SIG-M5 treated with dmso at 0.1 percent for 504 hours (cell line): ENCODE results near the gene HORMAD2.
"Not testable (repeated sequence)": the region's sequence is repeated elsewhere in the genome, so short reads cannot be mapped to it uniquely, and the experiment has no call there.

Source experiments
- DNase-seq: peaks from one replicate; lab custom pipeline; 2025; ENCODE audit not compliant: unreplicated experiment; lab: John Stamatoyannopoulos, UW

HORMAD2 gene

DNA sequence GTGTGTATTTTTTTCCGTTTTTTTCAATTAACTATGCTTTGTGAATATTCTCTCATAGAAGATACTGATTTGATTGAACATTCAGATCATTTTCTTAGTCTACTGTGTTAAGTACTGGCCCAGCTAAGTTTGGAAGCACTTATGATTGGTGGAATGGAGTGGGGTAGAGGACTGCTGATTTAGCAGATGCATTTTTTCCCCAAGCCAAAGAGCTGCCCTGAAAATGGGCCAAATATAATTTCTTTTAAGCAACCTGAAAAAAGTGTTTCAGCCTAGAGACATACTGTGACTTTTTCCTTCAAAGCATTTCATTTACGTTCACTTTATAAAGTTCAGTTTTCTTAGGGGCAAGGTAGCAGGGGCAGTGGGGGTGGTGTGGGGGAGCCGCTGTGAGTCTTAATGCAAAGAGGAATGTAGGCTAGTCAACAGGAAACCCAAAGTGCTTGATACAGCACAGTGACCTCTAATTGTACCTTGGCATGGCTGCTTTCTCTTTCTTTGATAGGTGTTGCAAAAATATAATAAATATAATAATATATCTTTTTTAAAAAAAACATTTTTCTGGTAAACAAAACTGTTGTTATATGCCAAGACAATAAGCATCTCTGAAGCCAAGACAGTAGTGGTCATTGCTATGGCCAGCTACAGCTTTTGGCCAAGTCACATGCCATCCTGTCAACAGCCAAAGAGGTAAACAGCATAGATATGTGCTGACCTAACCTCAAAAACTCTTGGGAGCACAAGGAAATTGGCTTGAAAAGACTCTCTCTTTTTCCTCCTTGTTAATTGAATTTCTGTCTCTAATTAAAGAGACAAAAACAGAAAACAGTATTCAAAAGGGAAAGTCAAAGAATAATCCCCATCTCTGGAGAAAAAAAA lies 107.5 kb downstream of the HORMAD2 start:
- no peak for DNase-seq

DNA sequence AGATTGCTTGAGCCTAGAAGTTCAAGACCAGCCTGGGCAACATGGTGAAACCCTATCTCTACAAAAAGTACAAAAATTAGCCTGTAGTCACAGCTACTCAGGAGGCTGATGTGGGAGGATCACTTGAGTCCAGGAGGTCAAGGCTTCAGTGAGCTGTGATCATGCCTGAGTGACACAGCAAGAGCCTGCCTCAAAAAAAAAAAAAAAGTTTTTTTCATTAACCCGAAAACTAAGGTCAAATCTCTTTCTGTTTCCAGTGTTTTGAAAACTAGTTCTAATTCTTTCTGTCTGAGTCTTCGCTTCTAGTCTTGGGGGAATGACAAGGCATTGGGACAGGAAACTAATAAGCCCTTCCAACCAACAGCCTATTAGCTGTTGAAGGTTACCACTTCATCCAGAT lies 108.6 kb downstream of the HORMAD2 start:
- DNase-seq: no peak

DNA sequence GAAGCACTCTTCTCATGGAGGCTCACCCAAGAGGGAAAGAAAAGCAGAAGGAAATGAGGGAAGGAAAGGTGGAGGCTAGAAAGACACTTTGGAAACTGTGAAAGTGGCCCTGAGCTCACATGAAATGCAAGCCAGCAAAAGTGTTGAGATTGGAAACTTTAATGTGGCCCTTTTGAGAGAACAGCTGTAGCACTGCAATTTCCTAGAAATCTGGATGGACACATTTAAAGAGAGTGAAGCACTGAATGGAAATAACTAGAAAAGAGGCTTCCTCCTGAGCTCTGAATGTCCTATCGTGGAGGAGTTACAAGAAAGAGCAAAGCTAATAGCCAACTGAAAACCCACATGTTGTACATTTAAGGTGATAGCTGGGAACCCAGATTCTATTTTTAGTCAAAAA lies 110.3 kb downstream of the HORMAD2 start:
- DNase-seq: no peak

DNA sequence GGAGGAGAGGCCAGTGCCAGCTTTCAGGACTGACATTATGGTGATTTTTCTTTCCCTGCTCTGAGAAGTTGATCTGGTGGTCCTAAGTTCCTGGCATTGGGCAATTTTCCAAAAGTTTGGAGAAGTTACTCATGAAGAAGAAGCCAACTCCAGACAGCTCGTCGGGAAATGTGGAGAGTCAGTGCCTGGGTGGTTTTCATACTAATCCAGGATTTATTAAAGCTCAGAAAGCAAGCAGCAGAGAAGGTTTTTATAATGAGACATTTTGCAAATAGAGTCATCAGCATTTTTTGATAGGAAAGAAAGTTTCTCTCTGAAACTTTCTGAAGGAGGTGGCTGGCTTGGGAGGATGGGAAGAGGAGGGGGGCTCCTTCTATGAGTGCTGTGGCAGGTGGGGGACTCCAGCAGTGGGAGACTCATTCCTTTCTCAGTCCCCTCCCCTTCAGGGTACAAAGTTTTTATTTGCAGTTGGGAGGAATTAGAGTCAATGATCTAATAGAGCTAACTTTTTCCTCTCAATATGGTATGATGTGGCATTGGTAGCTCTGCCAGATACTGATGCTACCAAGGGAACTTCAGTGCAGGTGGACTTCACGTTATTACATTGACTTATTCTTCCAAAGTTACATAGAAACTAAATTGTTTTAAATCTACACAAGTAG lies 110.9 kb downstream of the HORMAD2 start:
- DNase-seq: no peak

DNA sequence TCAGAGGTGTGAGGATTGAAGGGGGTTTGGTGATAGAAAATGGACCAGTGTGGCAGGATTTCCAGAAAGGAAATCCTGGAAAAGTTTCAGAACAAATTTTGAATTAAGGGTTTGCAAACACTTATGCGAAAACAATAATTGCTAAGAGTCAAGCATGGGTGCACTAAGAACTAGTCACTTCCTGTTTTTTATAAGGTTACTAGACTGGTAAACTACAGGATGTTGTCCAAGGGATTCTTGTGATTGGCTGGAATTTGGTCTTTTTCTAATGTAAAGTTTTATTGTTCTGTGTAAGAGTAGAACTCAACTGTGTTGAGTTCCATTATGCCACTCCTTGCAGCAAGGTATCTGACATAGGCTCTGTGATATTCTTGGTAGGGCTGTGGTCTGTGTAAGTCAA lies 112.2 kb downstream of the HORMAD2 start:
- peak; percentile 14 for DNase-seq

DNA sequence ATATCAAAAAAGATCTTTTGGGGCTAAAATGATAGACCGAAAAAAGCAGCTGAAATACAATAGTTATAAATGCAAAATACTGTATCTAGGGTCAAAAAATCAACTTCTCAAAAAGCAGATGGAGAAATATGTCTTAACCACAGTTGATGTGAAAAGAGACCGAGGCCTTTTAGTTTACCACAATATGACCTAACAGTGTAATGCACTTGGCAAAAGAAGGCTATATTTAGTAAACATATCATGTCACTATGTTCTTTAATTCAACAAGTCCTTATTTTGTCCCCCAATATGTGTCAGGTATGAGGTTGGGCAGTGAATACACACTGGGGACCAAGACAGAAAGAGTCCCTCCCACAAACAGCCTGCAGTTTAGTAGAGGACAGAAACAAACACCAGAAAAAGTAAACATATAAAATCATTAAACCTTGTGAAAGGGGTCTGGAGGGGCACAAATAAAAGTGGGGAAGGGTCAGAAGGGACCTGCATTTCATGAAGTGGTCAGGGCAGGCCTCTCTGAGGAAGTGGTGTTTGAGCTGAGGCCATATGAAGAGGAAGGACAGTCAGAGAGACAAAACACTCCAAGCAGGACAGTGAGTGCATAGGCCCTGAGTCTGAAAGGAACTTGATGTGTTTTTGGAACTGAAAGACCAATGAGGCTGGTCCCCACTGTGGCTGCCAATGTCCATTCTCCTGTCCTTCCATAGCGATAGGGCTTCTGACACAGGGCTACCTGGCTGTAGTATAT lies 112.9 kb downstream of the HORMAD2 start:
- DNase-seq: peak; percentile 52

DNA sequence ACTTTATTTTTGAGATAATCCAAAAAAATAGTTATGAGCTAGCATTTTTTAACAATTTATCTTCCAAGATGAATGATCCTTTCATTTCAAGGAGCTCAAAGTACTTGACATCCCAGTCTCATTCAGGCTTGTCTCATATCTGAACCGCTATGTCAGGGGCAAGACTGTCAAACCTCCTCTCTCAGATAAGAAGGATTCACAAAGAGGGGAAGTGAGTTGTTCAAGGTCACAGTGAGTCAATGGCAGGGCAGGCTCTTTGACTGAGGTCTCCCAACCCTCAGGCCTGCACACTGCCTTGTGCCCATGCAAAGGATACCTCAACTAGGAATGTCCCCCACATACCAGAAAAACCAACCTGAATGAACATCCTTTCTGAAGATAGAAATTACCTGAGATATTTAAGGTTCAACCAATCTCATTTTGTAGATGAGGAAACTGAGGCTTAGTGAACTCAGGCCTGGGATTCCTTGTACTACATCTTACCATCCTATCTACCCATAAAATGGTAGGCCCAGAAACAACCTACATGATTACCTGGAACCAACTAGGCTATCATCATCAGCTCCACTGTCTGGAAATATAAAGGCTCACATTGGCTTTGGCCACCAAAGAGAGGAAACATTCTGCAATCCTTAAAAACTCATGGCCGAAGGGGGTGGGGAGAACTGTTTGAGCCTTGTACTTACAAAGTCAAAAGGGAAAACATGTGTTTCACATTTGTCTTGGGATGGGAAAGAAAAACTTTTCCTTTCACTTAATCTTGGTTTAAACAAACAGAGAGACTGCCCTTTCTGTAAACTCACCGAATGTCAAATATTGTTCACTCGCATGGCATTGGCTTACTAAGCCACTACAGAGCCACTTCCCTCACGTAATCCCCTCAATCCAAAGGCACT lies 115.2 kb downstream of the HORMAD2 start:
- no peak for DNase-seq

DNA sequence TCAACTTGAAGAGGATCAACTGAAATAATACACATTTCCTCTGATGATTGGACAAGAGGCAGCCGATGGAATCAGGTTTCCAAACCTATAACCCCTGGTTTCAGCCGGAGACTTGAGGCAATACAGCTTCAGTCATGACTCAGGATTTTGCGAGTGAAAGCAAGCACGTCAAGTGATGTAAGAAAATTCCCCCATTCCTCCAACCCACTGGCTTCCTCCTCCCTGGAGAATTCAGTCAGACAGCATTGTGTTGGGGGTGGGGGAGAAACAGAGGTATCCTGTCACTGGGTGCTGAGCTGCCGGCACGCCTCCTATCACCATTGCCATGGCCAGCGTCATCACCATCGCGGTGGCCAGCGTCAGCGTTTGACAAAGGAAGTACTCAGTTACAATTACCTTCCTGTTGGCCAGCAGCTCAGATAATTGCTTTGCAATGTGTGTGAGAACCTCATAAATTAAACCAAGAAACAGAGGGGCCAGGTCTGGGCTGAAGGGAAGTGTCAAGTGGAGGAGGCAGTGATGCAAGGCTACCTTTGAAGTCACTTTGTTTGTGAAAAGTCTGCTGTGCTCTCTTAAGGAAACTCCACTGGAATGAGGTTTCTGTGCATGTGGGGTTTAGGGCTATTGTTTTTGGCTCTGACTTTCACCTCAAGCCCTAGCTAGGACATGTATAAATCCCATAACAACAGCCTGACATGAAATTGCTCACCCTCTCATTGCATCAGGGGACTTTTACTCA lies 116.0 kb downstream of the HORMAD2 start:
- DNase-seq: peak; percentile 78

DNA sequence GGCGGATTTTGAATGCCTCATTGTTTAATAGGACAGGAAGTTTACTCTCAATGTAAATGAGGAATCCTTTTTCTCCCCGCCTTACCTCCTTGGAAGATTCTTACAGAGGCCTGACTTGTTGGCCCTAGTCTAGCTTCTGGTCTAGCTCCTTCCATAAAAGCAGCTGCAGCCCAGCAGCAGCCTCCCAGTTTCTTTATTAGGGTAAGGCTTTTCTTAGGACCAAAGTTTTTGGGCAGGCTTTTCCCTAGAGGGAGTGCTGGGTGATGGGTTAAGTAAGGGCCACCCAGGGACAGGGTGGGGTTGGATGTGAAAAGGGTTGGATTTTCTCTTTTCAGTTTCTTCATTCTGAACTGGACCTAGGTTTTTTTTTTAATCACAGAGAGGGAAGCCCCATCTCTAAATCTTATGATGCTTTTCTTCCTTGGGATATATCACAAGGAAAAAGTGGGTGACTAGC lies 116.6 kb downstream of the HORMAD2 start:
- DNase-seq: no peak

DNA sequence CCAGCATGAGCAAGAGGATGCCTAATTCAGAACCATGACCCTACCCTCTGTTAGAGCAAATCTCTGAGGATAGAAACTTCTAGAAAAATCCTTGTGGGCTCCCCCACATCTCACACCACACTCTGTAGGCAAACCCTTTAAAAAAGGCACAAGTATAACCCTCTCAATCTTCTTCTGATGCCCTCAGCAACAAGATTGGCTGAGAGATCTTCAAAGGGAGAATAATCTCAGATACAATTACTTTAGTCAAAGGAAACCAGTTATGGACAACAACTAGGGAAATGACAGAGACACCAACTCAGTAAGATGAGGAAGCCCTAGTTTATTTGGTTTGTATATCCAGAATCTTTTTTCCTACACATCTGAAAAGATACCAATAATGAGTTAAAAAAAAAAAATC lies 117.1 kb downstream of the HORMAD2 start:
- no peak for DNase-seq

DNA sequence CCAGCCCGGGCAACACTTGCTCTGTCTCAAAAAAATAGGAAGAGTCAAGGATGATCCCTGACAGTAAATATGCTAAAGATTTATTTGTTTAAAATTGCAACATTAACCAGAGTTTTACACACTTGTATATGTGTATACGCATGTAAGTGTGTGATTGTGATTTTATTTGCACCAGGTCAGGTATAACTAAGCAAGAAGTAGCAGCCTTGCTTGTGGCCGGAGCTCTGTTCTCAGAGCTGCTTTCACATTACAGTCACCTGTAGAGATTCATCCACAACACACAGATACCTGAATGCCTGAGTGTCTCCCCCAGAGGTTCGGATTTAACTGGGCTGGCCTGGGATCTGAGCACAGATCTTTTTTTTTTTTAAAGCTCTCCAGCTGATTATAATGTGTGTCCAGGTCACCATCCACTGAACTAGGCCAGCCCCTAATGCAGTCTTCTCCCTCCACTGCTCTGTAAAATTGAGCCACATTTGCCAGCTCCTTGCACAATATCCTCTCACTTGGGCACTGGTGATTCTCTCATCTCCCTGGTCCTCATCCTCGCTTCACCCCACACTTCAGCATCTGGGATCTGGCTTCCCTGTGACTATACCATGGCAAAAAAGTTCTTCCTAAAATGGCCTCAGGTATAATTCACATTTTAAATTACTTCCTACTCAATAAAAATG lies 118.0 kb downstream of the HORMAD2 start:
- DNase-seq: no peak

DNA sequence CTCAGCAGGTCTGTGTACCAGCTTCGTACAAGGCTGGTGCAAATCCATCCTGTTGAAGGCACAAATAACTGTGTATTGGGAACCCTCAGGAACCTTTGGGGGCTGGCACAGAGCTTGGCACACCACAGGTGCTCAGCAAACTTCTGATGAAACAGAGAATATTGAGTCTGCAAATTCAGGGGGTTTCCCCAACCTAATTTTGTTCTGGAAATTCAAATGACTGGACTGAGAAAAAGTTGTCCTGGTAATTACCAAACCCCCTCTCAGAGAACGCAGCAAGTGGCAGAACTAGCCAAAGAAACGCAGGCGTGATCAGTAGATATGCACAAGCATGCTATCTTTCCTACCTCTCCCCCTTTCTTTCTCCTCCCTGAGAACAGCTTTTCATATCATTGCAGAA lies 118.7 kb downstream of the HORMAD2 start:
- no peak for DNase-seq

DNA sequence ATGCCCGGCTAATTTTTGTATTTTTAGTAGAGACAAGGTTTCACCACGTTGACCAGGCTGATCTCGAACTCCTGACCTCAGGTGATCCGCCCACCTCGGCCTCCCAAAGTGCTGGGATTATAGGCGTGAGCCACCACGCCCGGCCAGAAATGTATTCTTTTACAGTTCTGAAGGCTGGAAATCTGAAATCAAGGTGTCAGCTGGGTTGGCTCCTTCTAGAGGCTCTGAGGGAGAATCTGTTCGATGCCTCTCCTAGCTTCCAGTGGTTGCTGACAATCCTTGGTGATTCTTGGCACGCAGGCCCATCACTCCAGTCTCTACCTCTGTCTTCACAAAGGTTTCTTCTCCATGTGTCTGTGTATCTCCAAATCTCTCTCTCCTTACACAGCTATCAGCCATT lies 120.6 kb downstream of the HORMAD2 start:
- not testable (repeated sequence) for DNase-seq

DNA sequence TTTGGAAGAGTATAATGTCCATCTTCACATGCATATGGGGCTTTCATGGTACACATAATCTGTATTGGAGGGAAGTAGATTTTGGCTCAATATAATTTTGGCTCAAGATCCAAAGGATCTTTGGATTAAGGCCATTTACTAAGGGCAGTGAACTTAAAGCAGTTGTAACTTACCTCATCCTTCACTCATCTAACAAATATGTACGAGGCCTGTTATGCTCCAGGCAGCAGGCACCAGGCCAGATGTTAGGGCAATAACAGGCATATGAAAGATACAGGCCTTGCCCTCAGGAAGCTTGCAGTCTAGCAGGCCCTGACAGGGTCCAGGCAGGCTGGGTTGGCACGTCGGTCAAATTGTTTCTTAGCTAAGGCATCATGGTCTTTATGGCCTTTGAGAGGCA lies 121.7 kb downstream of the HORMAD2 start:
- DNase-seq: no peak

DNA sequence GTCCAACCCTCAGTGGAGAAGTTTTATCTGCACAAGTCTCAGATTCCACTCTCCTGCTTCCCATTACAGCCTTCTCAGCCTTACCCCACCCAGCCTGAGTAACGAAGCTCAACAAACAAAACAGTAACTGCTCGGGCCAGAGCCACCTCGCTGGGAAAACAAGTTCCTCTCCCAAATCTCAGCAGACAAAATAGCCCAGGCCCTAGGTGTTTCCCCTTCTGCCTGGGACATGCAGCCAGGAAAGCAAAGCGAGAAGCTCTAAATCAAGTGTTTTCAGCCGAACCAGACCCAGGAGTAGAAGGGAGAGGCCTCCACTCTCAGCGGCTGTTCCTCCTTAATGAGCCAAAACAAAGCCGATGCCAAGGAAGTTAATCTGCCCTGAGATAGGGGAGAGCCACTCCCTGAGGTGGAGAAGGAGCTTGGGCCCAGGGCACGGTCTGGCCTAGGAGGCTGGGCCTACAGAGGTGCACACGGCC lies 122.3 kb downstream of the HORMAD2 start:
- DNase-seq: no peak

DNA sequence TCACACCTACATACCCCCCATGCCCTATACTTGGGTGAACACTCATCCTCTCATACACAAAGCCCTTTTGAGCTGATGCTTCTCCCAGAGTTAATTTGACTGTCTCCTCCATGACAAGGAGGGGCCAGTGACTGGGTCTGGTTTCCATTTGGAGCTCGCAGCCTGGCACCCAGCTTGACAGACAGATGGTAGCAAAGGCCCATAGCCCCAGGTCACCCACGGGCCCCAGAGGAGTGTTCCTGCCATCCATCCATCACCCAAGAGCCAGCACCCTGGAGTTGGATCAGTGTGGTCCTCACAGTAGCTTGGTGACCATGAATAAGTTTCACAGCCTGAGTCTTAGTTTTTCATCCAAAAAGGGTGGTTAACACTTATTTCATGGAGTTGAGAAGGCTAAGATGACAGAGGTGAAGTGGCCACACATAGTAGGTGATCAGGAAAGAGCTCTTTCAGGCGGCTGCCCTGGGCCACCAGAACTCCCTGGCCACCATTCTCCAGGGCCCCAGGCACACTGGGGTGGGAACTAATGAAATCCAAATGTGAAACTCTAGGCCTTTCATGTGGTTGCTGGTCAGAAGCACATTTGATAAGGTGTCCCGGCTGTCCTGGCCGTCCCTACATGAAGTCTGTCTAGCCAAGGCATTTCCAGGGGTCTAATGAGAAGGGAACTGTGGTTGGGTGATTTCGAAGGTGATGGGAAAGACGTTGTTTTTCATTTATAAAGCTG lies 123.9 kb downstream of the HORMAD2 start:
- DNase-seq: no peak

DNA sequence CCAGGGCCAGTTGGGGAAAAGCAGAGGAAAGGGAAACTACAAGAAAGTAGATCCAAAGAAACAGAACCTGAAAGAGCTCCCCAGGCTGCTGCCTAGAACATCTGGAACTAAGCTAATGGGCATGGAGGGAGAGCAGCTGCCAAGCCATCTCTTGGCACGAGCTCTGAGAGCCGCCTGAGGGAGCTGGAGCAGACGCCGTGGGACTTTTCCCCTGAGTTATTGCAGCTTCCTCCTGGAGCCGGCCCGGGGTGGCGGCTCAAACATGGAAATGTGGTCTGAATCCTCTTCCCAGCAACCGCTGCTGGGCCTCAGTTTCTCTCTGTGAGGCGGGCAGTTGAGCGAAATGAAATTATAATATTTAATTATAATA lies 124.5 kb downstream of the HORMAD2 start:
- no peak for DNase-seq

DNA sequence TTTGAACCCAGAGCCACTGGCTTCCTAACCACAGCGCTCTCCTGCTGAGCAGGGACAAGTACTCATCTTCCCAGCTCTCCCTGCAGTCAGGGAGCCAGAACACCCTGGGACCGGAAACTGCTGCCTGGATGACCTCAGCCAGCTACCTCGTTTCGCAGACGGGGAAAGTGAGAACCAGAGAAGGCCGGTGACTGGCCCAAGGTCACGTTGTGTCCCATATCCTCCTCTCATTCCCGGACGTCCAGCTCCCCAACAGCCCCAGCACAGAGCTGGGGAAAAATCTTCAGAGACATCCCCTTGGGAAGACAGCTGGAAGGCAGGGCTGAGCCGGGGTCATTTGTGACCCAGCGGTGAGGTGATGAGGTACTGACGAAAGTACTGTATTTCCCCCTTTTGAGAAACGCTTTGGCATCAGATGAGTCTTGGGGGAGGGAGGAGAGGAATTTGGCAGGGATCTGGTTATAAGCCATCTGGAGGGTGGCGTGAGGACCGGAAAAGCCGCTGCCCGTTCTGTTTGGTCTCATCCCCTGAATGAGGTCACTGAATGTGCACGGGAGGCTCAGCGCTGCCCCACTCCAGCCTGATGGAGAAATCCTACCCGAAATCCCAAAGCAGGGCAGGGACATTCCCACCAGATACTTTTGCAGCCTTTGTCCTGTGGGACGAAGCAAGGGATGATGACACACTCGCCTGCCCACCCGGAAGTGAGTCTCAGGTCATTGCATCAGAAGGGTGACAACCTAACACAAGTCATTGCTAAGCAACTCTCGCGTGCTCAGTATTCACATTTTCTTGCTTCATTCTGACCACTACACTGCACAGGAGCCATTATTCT lies 125.2 kb downstream of the HORMAD2 start:
- DNase-seq: peak; percentile 39
